SU-DHL-6 (cell line): ENCODE results near the gene TMEM178B.

ENCODE experiments used
- CTCF ChIP-seq: fragments of 200-600 bp; sonication (generic); IDR thresholded peaks from one replicate; pipeline ENCODE4 v1.5.1; 2017; ENCODE audit warnings: antibody characterized with exemption, mild to moderate bottlenecking, low read length, moderate library complexity; ENCODE audit not compliant: insufficient read depth, poor library complexity, severe bottlenecking
- EZH2phosphoT487 ChIP-seq: fragments of 200-600 bp; sonication (generic), shearing (Covaris generic); conservative IDR thresholded peaks from 2 replicates; pipeline ENCODE4 v1.6.1; 2018; ENCODE audit warnings: mild to moderate bottlenecking, antibody characterized with exemption, low read length, moderate library complexity, mixed read lengths

DNA sequence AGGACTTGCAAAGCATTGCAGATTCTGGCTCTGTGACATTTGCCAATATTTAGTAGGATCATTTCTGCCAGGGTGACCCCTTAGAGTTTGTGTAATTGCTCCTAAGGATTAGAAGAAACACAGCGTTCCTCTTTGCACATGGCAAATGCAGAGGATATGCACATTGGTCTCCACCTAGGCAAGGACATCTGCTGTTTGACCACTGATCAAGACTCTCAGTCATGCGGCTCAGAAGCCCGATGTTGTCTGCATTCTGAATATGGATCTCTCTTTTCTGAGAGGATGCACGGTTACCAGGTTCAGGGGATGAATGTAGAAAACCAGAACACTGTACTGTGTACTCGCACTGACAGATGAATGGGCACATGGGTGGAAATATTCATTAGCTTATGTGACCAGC lies 296.8 kb downstream of the TMEM178B start:
- TF ChIP-seq CTCF: no peak
- TF ChIP-seq EZH2phosphoT487: no peak
